ENCODE measurements around the gene TRIM59.

DNA sequence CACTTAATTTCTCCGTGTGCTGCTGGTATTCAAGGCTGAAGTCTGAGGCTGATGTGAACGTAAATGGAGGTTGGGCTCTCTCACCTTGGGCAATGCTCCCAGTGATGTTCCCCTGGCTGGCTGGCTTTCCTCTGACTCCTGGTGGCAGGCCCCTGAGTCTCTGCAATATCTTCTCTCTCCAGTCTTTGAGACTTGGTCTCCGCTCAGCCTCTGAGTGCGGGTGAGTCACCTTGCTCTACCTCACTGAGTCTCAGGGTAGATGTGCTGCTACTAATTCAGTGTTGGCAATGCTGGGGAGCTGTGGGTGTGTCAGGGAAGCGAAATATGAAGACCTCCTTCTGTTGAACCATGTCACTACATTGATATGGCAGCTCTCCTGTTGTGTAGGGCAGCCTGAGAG is 31.3 kb upstream of the TRIM59 start:
- TF ChIP-seq, protein P1, sequence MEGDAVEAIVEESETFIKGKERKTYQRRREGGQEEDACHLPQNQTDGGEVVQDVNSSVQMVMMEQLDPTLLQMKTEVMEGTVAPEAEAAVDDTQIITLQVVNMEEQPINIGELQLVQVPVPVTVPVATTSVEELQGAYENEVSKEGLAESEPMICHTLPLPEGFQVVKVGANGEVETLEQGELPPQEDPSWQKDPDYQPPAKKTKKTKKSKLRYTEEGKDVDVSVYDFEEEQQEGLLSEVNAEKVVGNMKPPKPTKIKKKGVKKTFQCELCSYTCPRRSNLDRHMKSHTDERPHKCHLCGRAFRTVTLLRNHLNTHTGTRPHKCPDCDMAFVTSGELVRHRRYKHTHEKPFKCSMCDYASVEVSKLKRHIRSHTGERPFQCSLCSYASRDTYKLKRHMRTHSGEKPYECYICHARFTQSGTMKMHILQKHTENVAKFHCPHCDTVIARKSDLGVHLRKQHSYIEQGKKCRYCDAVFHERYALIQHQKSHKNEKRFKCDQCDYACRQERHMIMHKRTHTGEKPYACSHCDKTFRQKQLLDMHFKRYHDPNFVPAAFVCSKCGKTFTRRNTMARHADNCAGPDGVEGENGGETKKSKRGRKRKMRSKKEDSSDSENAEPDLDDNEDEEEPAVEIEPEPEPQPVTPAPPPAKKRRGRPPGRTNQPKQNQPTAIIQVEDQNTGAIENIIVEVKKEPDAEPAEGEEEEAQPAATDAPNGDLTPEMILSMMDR (IDR thresholded peaks at IDR 0.05), result no peak
- no peak for TF ChIP-seq POLR2A (IDR thresholded peaks at IDR 0.05)
